CD4-positive, alpha-beta T cell (primary cell): Measurements from ENCODE around the gene IGF1R. TPM values are rescaled to one million over a fixed set of nuclear protein-coding genes. Genes with fewer than 3 reads are reported as not detected.

ENCODE experiments used
- ATAC-seq: fragments of 200-7000 bp; cut with Tn5 transposase; one replicate; pipeline ENCODE4 v1.10.0; 2022; ENCODE audit warnings: mild to moderate bottlenecking; ENCODE audit not compliant: poor library complexity
- CTCF ChIA-PET: fragments of 350-600 bp; sonication (Branson Sonifier 250); formaldehyde crosslinking; loops from one replicate; lab custom pipeline; 2021; ENCODE audit warnings: antibody characterized with exemption, inconsistent platforms; lab: Charles Lee
- POLR2A ChIA-PET: fragments of 350-600 bp; sonication (Branson Sonifier 250); formaldehyde crosslinking; loops from one replicate; lab custom pipeline; 2021; ENCODE audit warnings: antibody characterized with exemption, inconsistent platforms; lab: Charles Lee
- DNase-seq, 14 experiments: peaks; one replicate each; pipeline ENCODE4 v3.0.0-alpha.2; 2013 to 2020; ENCODE audit warnings: mixed read lengths in 2 of 14
- H3K27ac ChIP-seq, 2 donors: one replicate each; pipeline versions ENCODE4 v1.5.1 to v1.7.0; 2013; ENCODE audit warnings: low read length in 2 of 2, low read depth in 1 of 2, mild to moderate bottlenecking in 1 of 2
- H3K27me3 ChIP-seq, 2 experiments: 1 replicate in 1 of 2; 2 replicates in 1 of 2; pipeline versions ENCODE4 v1.6.1 to v1.7.0; 2013; ENCODE audit warnings: low read length in 2 of 2, control low read depth in 1 of 2, mild to moderate bottlenecking in 1 of 2, moderate library complexity in 1 of 2; ENCODE audit not compliant: insufficient read depth in 2 of 2, control insufficient read depth in 1 of 2
- H3K36me3 ChIP-seq: one replicate; pipeline ENCODE4 v1.6.1; 2013; ENCODE audit warnings: low read length, control low read depth; ENCODE audit not compliant: insufficient read depth
- H3K4me1 ChIP-seq: one replicate; pipeline ENCODE4 v1.6.1; 2013; ENCODE audit warnings: low read length, control low read depth; ENCODE audit not compliant: insufficient read depth
- H3K4me3 ChIP-seq: one replicate; pipeline ENCODE4 v1.5.1; 2013; ENCODE audit warnings: mild to moderate bottlenecking, low read length, moderate library complexity
- H3K9me3 ChIP-seq, 2 experiments: 1 replicate in 1 of 2; 2 replicates in 1 of 2; pipeline versions ENCODE4 v1.6.1 to v1.7.0; 2013; ENCODE audit warnings: low read length in 2 of 2, mild to moderate bottlenecking in 2 of 2, control low read depth in 1 of 2, moderate library complexity in 1 of 2; ENCODE audit not compliant: control insufficient read depth in 1 of 2, insufficient read depth in 1 of 2
- H3K27ac Mint-ChIP-seq: one replicate; pipeline ENCODE4 v1.8.0; 2020; ENCODE audit warnings: mixed read lengths
- H3K27me3 Mint-ChIP-seq: one replicate; pipeline ENCODE4 v1.8.0; 2021; ENCODE audit warnings: mixed read lengths
- H3K36me3 Mint-ChIP-seq: one replicate; pipeline ENCODE4 v1.8.0; 2021; ENCODE audit warnings: low read depth, mixed read lengths
- H3K4me1 Mint-ChIP-seq: one replicate; pipeline ENCODE4 v1.8.0; 2021; ENCODE audit warnings: low read depth, mixed read lengths
- H3K4me3 Mint-ChIP-seq: one replicate; pipeline ENCODE4 v1.8.0; 2020; ENCODE audit warnings: mild to moderate bottlenecking, mixed read lengths
- H3K9me3 Mint-ChIP-seq: one replicate; pipeline ENCODE4 v1.8.0; 2020; ENCODE audit warnings: mixed read lengths
- CTCF ChIP-seq: fragments of 200-600 bp; IDR thresholded peaks from one replicate; pipeline ENCODE4 v1.8.0; 2022; ENCODE audit warnings: antibody characterized with exemption, mild to moderate bottlenecking
- intact Hi-C, 2 experiments: fragments of 100-400 bp; cut with DNase I in 1 of 2; cut with micrococcal nuclease in 1 of 2; formaldehyde crosslinking; loops; one replicate each; pipeline versions ENCODE4 v1.15.1 to v1.9.0; 2023 to 2025; cut with DNase I, micrococcal nuclease
- total RNA-seq, 174 experiments: library from RNA in 2 of 174; stranded (reverse) in 2 of 174; gene quantifications; one replicate each; pipeline ENCODE4 v1.2.3 and lab custom pipeline; 2021 to 2026

IGF1R gene
- total RNA-seq, 2 experiments from 2014 or later, result 39.2 to 40.3 TPM

- peaks cover 51% of the 10 kb centered on the region for H3K4me1 Mint-ChIP-seq
- ChIA-PET CTCF (interaction anchor here (0.8 kb wide), 1 partner anchor 8 kb away, joined by 3 read pairs; no protein-coding TSS in a partner anchor), POLR2A (no interaction called here)
- no peaks in the 10 kb centered on the region for H3K36me3 Mint-ChIP-seq
- Histone ChIP-seq H3K36me3 (no peaks in the 10 kb centered on the region), H3K4me1 (peaks cover 24% of the 10 kb centered on the region), H3K9me3 (no peaks in the 10 kb centered on the region), H3K27me3 (no peaks in the 10 kb centered on the region), H3K4me3 (no peak overlapping the region), H3K27ac (no peak overlapping the region)
- no peak overlapping the region for H3K4me3 Mint-ChIP-seq
- no peak for DNase-seq
- H3K9me3 Mint-ChIP-seq, result no peaks in the 10 kb centered on the region
- no peak for TF ChIP-seq CTCF
- ATAC-seq, result no peak
- no peak overlapping the region for H3K27ac Mint-ChIP-seq
- H3K27me3 Mint-ChIP-seq, result no peaks in the 10 kb centered on the region
- intact Hi-C loops, result no loop called here
Observed at GRCh38 chr15:98782801-98783200, 134.5 kb downstream of the IGF1R start.

GRCh38 chr15:98785431-98785806 lies 137.1 kb downstream of the IGF1R start:
- H3K4me1 ChIP-seq, result peaks cover 30% of the 10 kb centered on the region
- intact Hi-C loops, result no loop called here
- CTCF ChIA-PET, result interaction anchor here (0.5 kb wide), 1 partner anchor 30 kb away, joined by 3 read pairs; no protein-coding TSS in a partner anchor

DNA sequence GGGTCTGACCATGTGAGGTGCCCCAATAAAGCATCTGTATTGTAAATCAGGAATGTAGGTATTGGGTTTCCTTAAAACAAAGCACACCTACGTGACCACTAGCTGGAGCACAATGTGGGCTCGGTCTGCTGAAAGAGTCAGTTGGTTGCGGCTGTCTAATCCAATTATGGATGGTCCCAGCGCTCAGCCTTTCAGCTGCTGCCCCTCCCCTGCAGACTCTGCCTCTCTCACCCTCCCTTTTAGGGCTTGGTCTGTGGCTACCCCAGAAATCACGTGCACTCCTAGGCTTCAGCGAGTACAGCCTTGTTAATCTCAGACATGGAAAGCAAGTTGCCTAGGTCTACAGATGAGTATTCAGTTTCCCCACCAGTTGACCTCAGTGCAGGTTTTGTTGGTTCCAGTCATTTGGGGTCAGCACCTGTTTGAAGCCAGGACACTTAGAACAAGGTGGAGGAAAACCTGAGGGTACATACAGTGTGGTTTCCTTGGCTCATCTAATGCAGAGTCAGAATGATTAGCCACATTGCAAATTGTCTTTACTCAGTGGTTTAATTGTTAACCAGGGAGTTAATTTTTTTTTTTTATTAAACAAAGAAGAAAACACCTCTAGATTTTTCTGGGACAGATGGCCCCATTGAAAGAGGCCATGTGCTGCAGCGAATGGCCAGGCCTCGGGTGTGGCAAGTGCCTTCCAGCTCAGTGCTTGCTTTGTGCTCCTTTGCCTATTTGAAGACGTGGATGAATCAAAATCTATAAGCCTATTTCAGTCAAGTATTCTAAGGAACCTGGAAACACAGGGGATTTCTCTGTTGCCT lies 137.7 kb downstream of the IGF1R start:
- H3K9me3 Mint-ChIP-seq, result no peaks in the 10 kb centered on the region
- no peaks in the 10 kb centered on the region for H3K27me3 Mint-ChIP-seq
- DNase-seq (no peak), ATAC-seq (no peak)
- no peaks in the 10 kb centered on the region for H3K36me3 Mint-ChIP-seq
- no peak overlapping the region for H3K27ac Mint-ChIP-seq
- H3K36me3 ChIP-seq, result no peaks in the 10 kb centered on the region
- no peaks in the 10 kb centered on the region for H3K9me3 ChIP-seq
- TF ChIP-seq CTCF, result no peak
- H3K27ac ChIP-seq, result no peak overlapping the region
- POLR2A ChIA-PET, result no interaction called here
- intact Hi-C loops, result no loop called here
- peaks cover 31% of the 10 kb centered on the region for H3K4me1 ChIP-seq
- CTCF ChIA-PET, result no interaction called here
- H3K4me1 Mint-ChIP-seq, result peaks cover 63% of the 10 kb centered on the region
- no peak overlapping the region for H3K4me3 Mint-ChIP-seq
- H3K27me3 ChIP-seq, result no peaks in the 10 kb centered on the region
- no peak overlapping the region for H3K4me3 ChIP-seq

More at GRCh38 chr15:98785431-98785806, 137.1 kb downstream of the IGF1R start:
- Histone ChIP-seq H3K36me3 (no peaks in the 10 kb centered on the region), H3K27me3 (no peaks in the 10 kb centered on the region), H3K27ac (no peak overlapping the region), H3K4me3 (no peak overlapping the region), H3K9me3 (no peaks in the 10 kb centered on the region)
- H3K4me3 Mint-ChIP-seq, result no peak overlapping the region
- no peaks in the 10 kb centered on the region for H3K9me3 Mint-ChIP-seq
- no peak overlapping the region for H3K27ac Mint-ChIP-seq
- POLR2A ChIA-PET, result no interaction called here
- no peaks in the 10 kb centered on the region for H3K27me3 Mint-ChIP-seq
- H3K4me1 Mint-ChIP-seq, result peaks cover 57% of the 10 kb centered on the region
- DNase-seq, result no peak
- no peak for TF ChIP-seq CTCF
- no peak for ATAC-seq
- H3K36me3 Mint-ChIP-seq, result no peaks in the 10 kb centered on the region
